Large intestine (tissue), 3 donors: Measurements from ENCODE around the gene GATM. TPM values are rescaled to one million over a fixed set of nuclear protein-coding genes. Genes with fewer than 3 reads are reported as not detected.
"Not testable (repeated sequence)": the region's sequence is repeated elsewhere in the genome, so short reads cannot be mapped to it uniquely, and the experiment has no call there.

ENCODE experiments used
- DNase-seq, 2 donors: peaks; one replicate each; pipeline versions ENCODE4 v3.0.0 to v3.0.0-alpha.2; 2013
- H3K27ac ChIP-seq: one replicate; pipeline ENCODE4 v1.5.1; 2013; ENCODE audit warnings: low read length
- H3K27me3 ChIP-seq: 2 replicates; pipeline ENCODE4 v1.6.1; 2013; ENCODE audit warnings: low read length; ENCODE audit not compliant: control insufficient read depth, insufficient read depth
- H3K36me3 ChIP-seq: 2 replicates; pipeline ENCODE4 v1.6.1; 2013; ENCODE audit warnings: low read length; ENCODE audit not compliant: control insufficient read depth, insufficient read depth
- H3K4me1 ChIP-seq: one replicate; pipeline ENCODE4 v1.6.1; 2013; ENCODE audit warnings: low read length; ENCODE audit not compliant: control insufficient read depth, insufficient read depth
- H3K4me3 ChIP-seq: one replicate; pipeline ENCODE4 v1.5.1; 2013; ENCODE audit warnings: low read length
- H3K9me3 ChIP-seq: one replicate; pipeline ENCODE4 v1.6.1; 2013; ENCODE audit warnings: mild to moderate bottlenecking, low read depth, low read length, moderate library complexity; ENCODE audit not compliant: control insufficient read depth
- WGBS: methylation state at CpG from one replicate; pipeline ENCODE4 v1.1.5; 2013; ENCODE audit warnings: low lambda C conversion rate; ENCODE audit not compliant: insufficient coverage; 5-methylcytosine and 5-hydroxymethylcytosine counted together
- polyA plus RNA-seq: library from polyadenylated mRNA; unstranded; fragments of 120-200 nt; gene quantifications from one replicate; pipeline ENCODE4 v1.2.1, GENCODE V29; 2013

GATM gene
- polyA plus RNA-seq, 1 donor, result 149 TPM

GRCh38 chr15:45376300-45376928 lies 1.9 kb downstream of the GATM start:
- peaks cover 4% of the 10 kb centered on the region for H3K9me3 ChIP-seq
- H3K4me3 ChIP-seq, result peak overlapping the region; percentile 55
- no peaks in the 10 kb centered on the region for H3K27me3 ChIP-seq
- H3K36me3 ChIP-seq, result peaks cover 11% of the 10 kb centered on the region
- peak overlapping the region; percentile 55 for H3K27ac ChIP-seq
- DNase-seq, result no peak
- WGBS, result 100% methylated on average over 1 of the region's 11 CpGs
- H3K4me1 ChIP-seq, result peaks cover 52% of the 10 kb centered on the region

- Histone ChIP-seq H3K27me3 (no peaks in the 10 kb centered on the region), H3K9me3 (peaks cover 4% of the 10 kb centered on the region), H3K4me3 (no peak overlapping the region), H3K36me3 (peaks cover 13% of the 10 kb centered on the region), H3K4me1 (peaks cover 50% of the 10 kb centered on the region), H3K27ac (peak overlapping the region; percentile 55)
- no peak for DNase-seq
- WGBS, result 100% methylated on average over 1 of the region's 3 CpGs
These were observed 2.5 kb downstream of the GATM start for GRCh38 chr15:45375836-45376235.

GRCh38 chr15:45373976-45374375 lies 4.4 kb downstream of the GATM start:
- peaks cover 47% of the 10 kb centered on the region for H3K4me1 ChIP-seq
- peak in 1 of 2 donors; percentile 85 for DNase-seq
- H3K27ac ChIP-seq, result peak overlapping the region; percentile 55
- H3K27me3 ChIP-seq, result no peaks in the 10 kb centered on the region
- no peak overlapping the region for H3K4me3 ChIP-seq
- H3K36me3 ChIP-seq, result peaks cover 23% of the 10 kb centered on the region
- WGBS, result 24% methylated on average over 2 of the region's 2 CpGs
- H3K9me3 ChIP-seq, result peaks cover 4% of the 10 kb centered on the region

GRCh38 chr15:45372041-45372995 lies 6.0 kb downstream of the GATM start:
- H3K27ac ChIP-seq, result peak overlapping the region; percentile 33
- peaks cover 31% of the 10 kb centered on the region for H3K36me3 ChIP-seq
- H3K4me3 ChIP-seq, result no peak overlapping the region
- 6% methylated on average over 3 of the region's 7 CpGs for WGBS
- no peaks in the 10 kb centered on the region for H3K9me3 ChIP-seq
- peaks cover 41% of the 10 kb centered on the region for H3K4me1 ChIP-seq
- peak in 1 of 2 donors; percentile 77 for DNase-seq
- no peaks in the 10 kb centered on the region for H3K27me3 ChIP-seq

- WGBS, result 100% methylated on average over 1 of the region's 1 CpG
- Histone ChIP-seq H3K9me3 (no peaks in the 10 kb centered on the region), H3K36me3 (peaks cover 31% of the 10 kb centered on the region), H3K4me3 (no peak overlapping the region), H3K27me3 (no peaks in the 10 kb centered on the region), H3K4me1 (peaks cover 35% of the 10 kb centered on the region), H3K27ac (peak overlapping the region; percentile 33)
- no peak for DNase-seq
These were observed 6.8 kb downstream of the GATM start for GRCh38 chr15:45371546-45371945.

- Histone ChIP-seq H3K36me3 (peaks cover 35% of the 10 kb centered on the region), H3K4me1 (peaks cover 26% of the 10 kb centered on the region)
- not testable (repeated sequence) for H3K9me3 ChIP-seq, H3K27ac ChIP-seq, H3K27me3 ChIP-seq, H3K4me3 ChIP-seq, DNase-seq
- WGBS, result 100% methylated on average over 1 of the region's 4 CpGs
These were observed 8.3 kb downstream of the GATM start for GRCh38 chr15:45370042-45370441.

- peaks cover 54% of the 10 kb centered on the region for H3K36me3 ChIP-seq
- not testable (repeated sequence) for H3K27me3 ChIP-seq, H3K4me3 ChIP-seq, DNase-seq, H3K27ac ChIP-seq, H3K9me3 ChIP-seq
- WGBS, result 79% methylated on average over 2 of the region's 7 CpGs
- H3K4me1 ChIP-seq, result peaks cover 10% of the 10 kb centered on the region
These were observed 11.1 kb downstream of the GATM start for GRCh38 chr15:45367222-45367621.

- H3K27me3 ChIP-seq, result no peaks in the 10 kb centered on the region
- peaks cover 47% of the 10 kb centered on the region for H3K36me3 ChIP-seq
- no peak overlapping the region for H3K4me3 ChIP-seq
- H3K4me1 ChIP-seq, result peaks cover 9% of the 10 kb centered on the region
- no peak for DNase-seq
- H3K27ac ChIP-seq, result no peak overlapping the region
- no peaks in the 10 kb centered on the region for H3K9me3 ChIP-seq
- no CpG with 5 or more reads among the region's 1 CpG for WGBS
These were observed 14.1 kb downstream of the GATM start for GRCh38 chr15:45364271-45364670.

- H3K27me3 ChIP-seq, result no peaks in the 10 kb centered on the region
- DNase-seq, result no peak
- no peak overlapping the region for H3K4me3 ChIP-seq
- peaks cover 9% of the 10 kb centered on the region for H3K4me1 ChIP-seq
- H3K36me3 ChIP-seq, result peaks cover 46% of the 10 kb centered on the region
- no peaks in the 10 kb centered on the region for H3K9me3 ChIP-seq
- no peak overlapping the region for H3K27ac ChIP-seq
- 67% methylated on average over 1 of the region's 3 CpGs for WGBS
These were observed 14.5 kb downstream of the GATM start for GRCh38 chr15:45363801-45364200.

GRCh38 chr15:45363334-45363733 lies 15.0 kb downstream of the GATM start:
- Histone ChIP-seq H3K36me3 (peaks cover 43% of the 10 kb centered on the region), H3K9me3 (no peaks in the 10 kb centered on the region)

More at GRCh38 chr15:45363334-45363733, 15.0 kb downstream of the GATM start:
- no peak overlapping the region for H3K4me3 ChIP-seq
- no peak for DNase-seq
- peaks cover 9% of the 10 kb centered on the region for H3K4me1 ChIP-seq
- H3K27ac ChIP-seq, result no peak overlapping the region
- H3K27me3 ChIP-seq, result no peaks in the 10 kb centered on the region
- WGBS, result 100% methylated on average over 1 of the region's 4 CpGs
